Stimulated activated CD4-positive, alpha-beta T cell treated with anti-CD3 and anti-CD28 coated beads, Interleukin-1b, Interleukin-23, amount 100 ng/mL, for 1 hour (primary cell): ENCODE data around the gene OBSL1.

ENCODE experiments used
- DNase-seq, 2 donors: peaks; one replicate each; pipeline ENCODE4 v3.0.0-alpha.2; 2020; ENCODE audit warnings: low read depth in 2 of 2

The OBSL1 gene

GRCh38 chr2:219513787-219514186 lies 57.6 kb downstream of the OBSL1 start:
- no peak for DNase-seq

GRCh38 chr2:219512524-219513216 lies 58.7 kb downstream of the OBSL1 start:
- no peak for DNase-seq

DNA sequence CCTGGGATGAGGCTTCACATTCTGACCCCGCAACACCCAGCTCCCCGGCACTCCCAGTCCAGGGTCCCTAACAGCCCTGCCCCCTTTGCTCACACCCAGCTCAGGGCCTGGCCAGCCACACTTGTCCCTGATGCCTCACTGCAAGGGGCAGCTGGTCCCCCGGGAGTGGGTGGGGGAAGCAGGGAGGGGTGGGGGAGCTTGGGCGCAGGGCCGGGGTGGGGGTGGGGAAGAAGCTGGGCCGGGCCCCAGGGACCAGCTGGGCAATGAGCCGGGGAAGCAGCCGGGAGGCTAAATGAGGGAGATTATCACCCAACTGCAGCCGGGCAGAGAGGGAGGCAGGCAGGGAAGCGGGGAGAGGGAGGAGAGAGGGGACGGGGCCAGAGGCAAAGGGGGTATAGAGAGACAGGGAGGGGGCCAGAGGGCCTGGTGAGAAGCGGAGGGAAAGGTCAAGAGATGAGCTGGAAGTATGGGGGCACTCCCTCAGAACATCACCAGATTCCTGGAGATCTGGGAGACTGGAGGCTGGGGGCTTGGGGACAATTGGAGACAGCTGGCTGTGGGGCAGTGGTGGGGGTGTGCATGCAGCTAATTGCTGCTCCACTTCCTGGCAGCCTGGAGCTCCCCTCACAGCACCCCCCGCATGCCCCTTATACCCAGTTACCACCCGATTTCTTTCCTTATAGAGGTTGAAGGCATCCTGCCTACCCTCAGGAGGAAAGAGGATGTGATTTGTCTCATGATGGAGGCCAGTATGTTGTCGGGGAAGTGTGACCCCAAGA lies 59.6 kb downstream of the OBSL1 start:
- no peak for DNase-seq

GRCh38 chr2:219510512-219511135 lies 60.7 kb downstream of the OBSL1 start:
- no peak for DNase-seq

- DNase-seq, result no peak
Observed at GRCh38 chr2:219509780-219510511, 61.4 kb downstream of the OBSL1 start.

DNA sequence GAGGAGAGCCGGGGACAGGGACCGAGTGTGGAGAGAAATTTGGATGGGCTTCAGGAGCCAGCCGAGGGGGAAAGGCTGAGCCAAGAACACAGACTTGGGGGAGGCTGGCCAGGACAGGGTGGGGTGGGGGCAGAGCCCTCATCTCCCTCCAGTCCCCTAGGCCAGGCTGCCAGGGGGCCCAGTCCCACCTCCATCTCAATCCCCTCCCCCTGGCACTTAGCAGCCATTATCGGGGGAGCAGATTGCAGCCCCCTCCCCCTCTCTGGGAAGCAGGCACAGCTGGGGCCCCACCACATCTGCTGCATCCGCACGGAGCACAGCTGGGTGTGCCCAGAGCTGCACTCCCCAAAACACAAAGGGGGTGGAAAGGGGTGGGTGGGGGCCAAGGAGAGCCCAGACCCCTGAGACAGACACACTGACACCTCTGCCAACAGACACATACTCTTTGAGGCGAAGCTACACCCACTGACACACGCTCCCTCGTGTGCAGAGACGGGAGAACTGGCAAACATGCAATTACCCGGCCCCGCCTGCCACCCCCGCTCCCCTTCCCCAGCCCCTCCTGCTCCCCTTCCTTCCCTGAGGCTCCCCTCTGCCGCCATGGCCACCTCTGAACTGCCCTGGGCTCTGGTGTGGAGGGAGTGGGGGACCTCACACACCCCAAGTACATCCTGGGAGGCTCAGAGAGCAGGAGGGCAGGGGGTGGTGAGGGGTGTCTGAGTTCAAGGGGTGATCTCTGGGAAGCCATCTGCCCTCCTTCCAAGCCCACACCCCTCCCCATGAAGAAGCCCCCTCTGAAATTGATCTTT lies 62.2 kb downstream of the OBSL1 start:
- no peak for DNase-seq

DNA sequence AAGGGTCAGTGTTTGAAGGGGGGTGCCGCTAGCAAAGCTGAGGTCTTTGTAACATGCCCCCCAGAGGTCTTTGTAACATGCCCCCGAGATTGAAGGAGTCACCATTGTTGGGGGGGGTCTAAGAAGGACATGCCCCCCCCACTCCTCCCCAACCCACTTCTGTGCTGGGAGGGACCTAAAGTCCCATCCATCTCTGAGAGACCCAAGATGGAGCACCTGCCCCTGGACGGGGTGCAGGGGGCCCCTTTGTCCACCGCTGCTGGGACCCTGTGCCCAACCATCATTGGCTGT lies 63.0 kb downstream of the OBSL1 start:
- no peak for DNase-seq

GRCh38 chr2:219507581-219508443 lies 63.5 kb downstream of the OBSL1 start:
- DNase-seq, result no peak

GRCh38 chr2:219506802-219507526 lies 64.4 kb downstream of the OBSL1 start:
- DNase-seq, result no peak

DNA sequence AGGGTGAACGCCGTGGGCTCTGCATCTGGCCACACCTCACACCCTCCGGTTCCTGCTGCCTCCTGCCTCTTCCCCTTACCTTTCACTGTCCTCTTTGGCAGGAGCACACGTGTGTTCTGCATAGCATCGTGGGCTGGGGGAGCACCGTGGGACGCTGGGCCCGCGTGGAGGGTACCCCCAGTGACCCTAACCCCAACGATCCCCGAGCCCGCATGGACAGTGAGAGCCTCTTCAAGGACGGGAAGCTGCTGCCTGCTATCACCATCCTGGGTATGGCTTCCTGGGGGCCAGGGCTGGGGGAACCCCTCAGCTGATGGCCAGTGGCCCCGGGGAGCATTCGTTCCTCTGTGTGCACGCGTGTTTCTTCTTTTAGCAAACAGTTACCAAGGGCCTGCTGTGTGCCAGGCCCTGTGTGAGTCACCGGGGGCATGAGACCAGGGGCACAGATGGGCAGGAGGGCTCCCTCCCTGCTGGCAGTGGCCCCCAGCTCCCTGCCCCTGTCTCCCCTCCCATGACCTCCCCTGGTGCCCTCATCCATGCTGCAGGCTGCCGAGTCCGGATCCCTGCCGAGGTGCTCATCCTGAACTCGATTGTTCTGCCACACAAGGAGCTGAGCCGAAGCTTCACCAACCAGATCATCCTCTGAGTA lies 65.1 kb downstream of the OBSL1 start:
- no peak for DNase-seq

GRCh38 chr2:219505585-219505984 lies 65.8 kb downstream of the OBSL1 start:
- no peak for DNase-seq

GRCh38 chr2:219502618-219503017 lies 68.7 kb downstream of the OBSL1 start:
- no peak for DNase-seq

DNA sequence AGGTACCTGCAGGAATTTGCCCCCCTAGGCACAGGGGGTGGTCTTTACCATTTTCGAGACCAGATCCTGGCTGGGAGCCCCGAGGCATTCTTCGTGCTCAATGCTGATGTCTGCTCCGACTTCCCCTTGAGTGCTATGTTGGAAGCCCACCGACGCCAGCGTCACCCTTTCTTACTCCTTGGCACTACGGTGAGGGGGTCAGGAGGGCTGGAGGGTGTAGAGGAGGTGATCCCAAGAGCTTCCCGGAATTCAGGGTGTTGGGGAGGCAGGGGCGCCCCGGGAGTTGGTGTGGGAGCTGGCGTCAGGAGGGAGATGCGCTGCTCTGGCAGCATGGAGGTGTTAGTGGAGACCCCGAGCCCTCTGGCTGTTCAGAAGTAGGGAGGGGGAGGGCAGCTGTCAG lies 69.5 kb downstream of the OBSL1 start:
- DNase-seq, result no peak
